Nephron progenitor cell (in vitro differentiated cells): ENCODE measurements around the gene SPPL3.

ENCODE experiments used
- DNase-seq: peaks from one replicate; pipeline ENCODE4 v3.0.0; 2021
- H3K27ac Mint-ChIP-seq: 2 replicates; pipeline ENCODE4 v1.8.0; 2021; ENCODE audit warnings: mild to moderate bottlenecking, moderate library complexity, mixed read lengths
- H3K27me3 Mint-ChIP-seq: 2 replicates; pipeline ENCODE4 v1.8.0; 2021; ENCODE audit warnings: mild to moderate bottlenecking, low read depth, mixed read lengths; ENCODE audit not compliant: poor library complexity
- H3K36me3 Mint-ChIP-seq: 2 replicates; pipeline ENCODE4 v1.8.0; 2021; ENCODE audit warnings: low read depth, mixed read lengths
- H3K4me1 Mint-ChIP-seq: 2 replicates; pipeline ENCODE4 v1.8.0; 2021; ENCODE audit warnings: mixed read lengths
- H3K4me3 Mint-ChIP-seq: 2 replicates; pipeline ENCODE4 v1.8.0; 2021; ENCODE audit warnings: mild to moderate bottlenecking, moderate library complexity, mixed read lengths
- H3K9me3 Mint-ChIP-seq: 2 replicates; pipeline ENCODE4 v1.8.0; 2021; ENCODE audit warnings: mild to moderate bottlenecking, moderate library complexity, mixed read lengths
- TF ChIP-seq, protein P1 (sequence below): fragments of 200-600 bp; sonication (generic); IDR thresholded peaks from 2 replicates; pipeline ENCODE4 v1.5.0; 2021; ENCODE audit warnings: antibody characterized with exemption

The SPPL3 gene

DNA sequence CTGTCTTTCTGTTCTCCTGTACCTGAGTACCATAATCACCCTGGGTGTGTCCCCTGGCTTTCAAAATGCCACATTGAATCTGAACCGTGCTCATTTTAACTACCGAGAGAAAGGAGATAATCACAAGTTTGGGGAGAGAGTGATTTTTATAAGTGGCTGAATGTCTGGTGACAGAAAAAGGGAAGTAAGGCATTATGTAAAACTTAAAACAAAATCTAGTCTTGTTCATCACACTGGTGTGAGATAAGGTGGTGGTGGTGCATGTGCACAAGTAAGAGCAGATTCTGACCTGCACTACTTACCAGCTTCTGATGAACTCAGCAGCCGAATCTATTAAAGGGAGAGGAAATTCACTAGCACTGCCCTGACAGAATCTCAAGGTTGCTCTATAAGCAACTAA is 56.3 kb downstream of the SPPL3 start:
- peaks cover 25% of the 10 kb centered on the region for H3K4me1 Mint-ChIP-seq
- no peaks in the 10 kb centered on the region for H3K36me3 Mint-ChIP-seq
- TF ChIP-seq, protein P1, sequence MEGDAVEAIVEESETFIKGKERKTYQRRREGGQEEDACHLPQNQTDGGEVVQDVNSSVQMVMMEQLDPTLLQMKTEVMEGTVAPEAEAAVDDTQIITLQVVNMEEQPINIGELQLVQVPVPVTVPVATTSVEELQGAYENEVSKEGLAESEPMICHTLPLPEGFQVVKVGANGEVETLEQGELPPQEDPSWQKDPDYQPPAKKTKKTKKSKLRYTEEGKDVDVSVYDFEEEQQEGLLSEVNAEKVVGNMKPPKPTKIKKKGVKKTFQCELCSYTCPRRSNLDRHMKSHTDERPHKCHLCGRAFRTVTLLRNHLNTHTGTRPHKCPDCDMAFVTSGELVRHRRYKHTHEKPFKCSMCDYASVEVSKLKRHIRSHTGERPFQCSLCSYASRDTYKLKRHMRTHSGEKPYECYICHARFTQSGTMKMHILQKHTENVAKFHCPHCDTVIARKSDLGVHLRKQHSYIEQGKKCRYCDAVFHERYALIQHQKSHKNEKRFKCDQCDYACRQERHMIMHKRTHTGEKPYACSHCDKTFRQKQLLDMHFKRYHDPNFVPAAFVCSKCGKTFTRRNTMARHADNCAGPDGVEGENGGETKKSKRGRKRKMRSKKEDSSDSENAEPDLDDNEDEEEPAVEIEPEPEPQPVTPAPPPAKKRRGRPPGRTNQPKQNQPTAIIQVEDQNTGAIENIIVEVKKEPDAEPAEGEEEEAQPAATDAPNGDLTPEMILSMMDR = no peak
- no peak overlapping the region for H3K4me3 Mint-ChIP-seq
- no peak overlapping the region for H3K27ac Mint-ChIP-seq
- no peak for DNase-seq
- no peaks in the 10 kb centered on the region for H3K9me3 Mint-ChIP-seq
- H3K27me3 Mint-ChIP-seq = no peaks in the 10 kb centered on the region

DNA sequence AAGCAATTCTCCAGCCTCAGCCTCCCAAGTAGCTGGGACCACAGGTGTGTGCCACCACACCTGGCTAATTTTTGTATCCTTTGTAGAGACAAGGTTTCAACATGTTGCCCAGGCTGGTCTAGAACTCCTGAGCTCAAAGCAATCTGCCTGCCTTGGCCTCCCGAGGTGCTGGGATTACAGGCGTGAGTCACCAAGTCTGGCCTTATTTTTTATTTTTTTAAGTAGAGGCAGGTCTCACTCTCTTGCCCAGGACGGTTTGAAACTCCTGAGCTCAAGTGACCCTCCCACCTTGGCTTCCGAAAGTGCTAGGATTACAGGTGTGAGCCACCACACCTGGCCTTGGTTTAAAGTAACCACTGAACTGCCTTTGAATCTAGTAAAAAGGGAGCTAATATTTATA is 56.8 kb downstream of the SPPL3 start:
- no peak overlapping the region for H3K27ac Mint-ChIP-seq
- no peak for DNase-seq
- H3K36me3 Mint-ChIP-seq = no peaks in the 10 kb centered on the region
- H3K4me1 Mint-ChIP-seq = peaks cover 25% of the 10 kb centered on the region
- no peaks in the 10 kb centered on the region for H3K27me3 Mint-ChIP-seq
- H3K4me3 Mint-ChIP-seq = no peak overlapping the region
- TF ChIP-seq, protein P1 = no peak
- no peaks in the 10 kb centered on the region for H3K9me3 Mint-ChIP-seq

DNA sequence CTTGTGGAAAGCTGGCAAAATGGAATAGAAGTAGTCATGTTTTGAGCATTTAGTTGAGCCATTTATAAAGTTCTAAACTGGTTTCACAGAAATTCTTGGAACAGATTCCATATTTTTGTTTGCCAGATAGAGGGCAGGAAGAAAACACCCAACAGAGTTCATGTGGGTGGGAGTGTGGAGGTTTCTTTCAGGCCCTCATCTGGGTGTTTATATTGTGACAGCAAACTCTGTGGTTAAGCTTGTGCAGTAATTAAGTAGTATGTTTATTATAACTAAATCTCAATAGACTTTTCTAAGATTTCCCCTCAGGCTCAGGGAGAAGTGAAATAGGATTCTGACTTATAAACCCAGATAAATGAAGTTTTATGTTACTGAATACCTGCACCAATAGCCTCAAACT is 57.4 kb downstream of the SPPL3 start:
- Mint-ChIP-seq H3K27me3 (no peaks in the 10 kb centered on the region), H3K9me3 (no peaks in the 10 kb centered on the region), H3K36me3 (peaks cover 5% of the 10 kb centered on the region), H3K27ac (no peak overlapping the region), H3K4me3 (no peak overlapping the region), H3K4me1 (peaks cover 25% of the 10 kb centered on the region)
- DNase-seq = no peak
- TF ChIP-seq, protein P1 = no peak

DNA sequence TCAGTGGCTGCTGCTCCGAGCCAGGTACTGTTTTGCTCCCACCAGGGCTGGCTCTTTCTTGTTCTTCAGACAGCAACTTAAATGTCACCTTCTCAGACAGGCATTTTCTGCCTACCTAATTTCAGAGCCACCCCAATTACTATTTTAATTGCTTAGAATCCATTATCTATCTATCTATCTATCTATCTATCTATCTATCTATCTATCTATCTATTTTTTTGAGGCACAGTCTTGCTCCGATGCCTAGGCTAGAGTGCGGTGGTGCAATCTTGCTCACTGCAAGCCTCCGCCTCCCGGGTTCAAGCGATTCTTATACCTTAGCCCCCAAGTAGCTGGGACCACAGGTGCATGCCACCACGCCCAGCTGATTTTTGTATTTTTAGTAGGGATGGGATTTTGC is 58.5 kb downstream of the SPPL3 start:
- Mint-ChIP-seq H3K4me3 (no peak overlapping the region), H3K27ac (peak overlapping the region; percentile 74), H3K9me3 (no peaks in the 10 kb centered on the region), H3K27me3 (no peaks in the 10 kb centered on the region), H3K4me1 (peaks cover 22% of the 10 kb centered on the region), H3K36me3 (peaks cover 10% of the 10 kb centered on the region)
- DNase-seq = no peak
- TF ChIP-seq, protein P1 = no peak

DNA sequence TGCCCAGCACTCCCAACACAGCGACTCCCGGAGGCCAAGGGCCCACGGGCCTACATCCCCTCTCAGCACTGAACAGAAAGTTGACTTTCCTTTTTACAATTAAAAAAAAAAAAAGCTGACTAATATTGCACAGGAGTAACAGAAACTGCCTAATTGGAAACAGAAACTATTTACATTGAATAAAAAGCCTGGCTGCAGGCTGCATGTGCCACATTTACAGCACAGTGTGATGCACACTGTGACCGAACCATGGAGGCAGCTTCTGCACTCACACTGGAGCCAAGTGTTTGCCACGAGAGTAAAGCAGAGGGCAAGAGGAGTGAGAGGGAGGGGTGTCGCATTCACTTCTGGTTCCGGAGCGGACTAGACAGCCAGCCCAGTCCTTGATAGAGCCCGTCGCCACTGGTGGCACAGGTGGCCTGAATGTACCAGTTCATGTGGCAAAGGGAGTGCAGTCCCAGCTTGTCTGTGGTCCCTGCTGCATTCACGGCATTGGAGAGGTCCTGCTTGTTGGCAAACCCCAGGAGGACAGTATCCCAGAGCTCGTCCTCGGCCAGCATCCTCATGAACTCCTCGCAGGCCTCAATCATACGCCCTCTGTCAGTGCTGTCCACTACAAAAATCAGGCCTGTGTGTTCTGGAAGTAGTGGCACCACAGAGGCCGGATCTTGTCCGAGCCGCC is 59.2 kb downstream of the SPPL3 start:
- Mint-ChIP-seq H3K36me3 (peaks cover 16% of the 10 kb centered on the region), H3K4me1 (peaks cover 15% of the 10 kb centered on the region), H3K27ac (no peak overlapping the region), H3K4me3 (no peak overlapping the region), H3K9me3 (no peaks in the 10 kb centered on the region), H3K27me3 (no peaks in the 10 kb centered on the region)
- TF ChIP-seq, protein P1 = no peak
- no peak for DNase-seq

DNA sequence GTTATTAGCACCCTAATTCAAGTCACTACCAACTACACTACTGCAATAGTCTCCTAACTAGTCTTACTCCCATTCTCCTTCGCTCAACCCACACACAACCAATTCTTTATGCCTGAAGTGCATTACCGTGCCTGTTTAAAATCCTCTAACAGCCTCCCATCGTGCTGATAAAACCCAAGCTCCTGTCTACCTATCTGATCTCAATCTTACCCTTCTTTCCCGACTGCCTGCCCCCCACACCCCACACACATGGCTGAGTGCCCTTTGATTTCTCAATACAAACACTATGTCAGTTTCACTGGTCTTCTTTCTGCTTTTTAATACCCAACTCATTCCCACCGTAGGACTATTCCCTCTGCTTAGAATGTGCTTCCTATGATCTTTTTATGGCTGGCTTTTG is 59.9 kb downstream of the SPPL3 start:
- Mint-ChIP-seq H3K4me1 (peaks cover 15% of the 10 kb centered on the region), H3K27ac (no peak overlapping the region), H3K27me3 (no peaks in the 10 kb centered on the region), H3K4me3 (no peak overlapping the region), H3K36me3 (peaks cover 21% of the 10 kb centered on the region), H3K9me3 (no peaks in the 10 kb centered on the region)
- DNase-seq = no peak
- TF ChIP-seq, protein P1 = no peak
